Mesendoderm (in vitro differentiated cells): ENCODE data around the gene MAGED2. TPM values are rescaled to one million over a fixed set of nuclear protein-coding genes. Genes with fewer than 3 reads are reported as not detected.

Source experiments
- small RNA-seq: library from polyadenylated mRNA; stranded (forward); fragments of <200 nt; extraction: miRNeasy Mini kit (QIAGEN cat#:217004); gene quantifications from one replicate; pipeline ENCODE3, GENCODE V24; 2013; ENCODE audit not compliant: insufficient read depth

The MAGED2 gene

Small RNA genes within 50 kb of the gene (small RNA-seq; reads per million reads assigned to genes)
- gene AL049732.1 (not detected), gene SNORA11 (2.9 reads per million, percentile 43 among the genes with 10 or more reads in this experiment)
